Activated CD4-positive, alpha-beta T cell treated with anti-CD3 and anti-CD28 coated beads, Interleukin-2, amount 10 ng/mL, durations not matched to agents 24 days and 14 days (primary cell): ENCODE data around the gene ZNF831. TPM values are rescaled to one million over a fixed set of nuclear protein-coding genes. Genes with fewer than 3 reads are reported as not detected.

Source experiments
- DNase-seq: peaks from one replicate; pipeline ENCODE4 v3.0.0; 2022
- H3K27ac Mint-ChIP-seq: one replicate; pipeline ENCODE4 v1.8.0; 2022; ENCODE audit warnings: mild to moderate bottlenecking, mixed read lengths
- H3K27me3 Mint-ChIP-seq: one replicate; pipeline ENCODE4 v1.8.0; 2022; ENCODE audit warnings: mixed read lengths
- H3K36me3 Mint-ChIP-seq: one replicate; pipeline ENCODE4 v1.8.0; 2022; ENCODE audit warnings: low read depth, mild to moderate bottlenecking, mixed read lengths
- H3K4me1 Mint-ChIP-seq: one replicate; pipeline ENCODE4 v1.8.0; 2021; ENCODE audit warnings: mixed read lengths
- H3K4me3 Mint-ChIP-seq: one replicate; pipeline ENCODE4 v1.8.0; 2022; ENCODE audit warnings: mild to moderate bottlenecking, moderate library complexity, mixed read lengths
- H3K9me3 Mint-ChIP-seq: one replicate; pipeline ENCODE4 v1.8.0; 2021; ENCODE audit warnings: mixed read lengths
- intact Hi-C: fragments of 100-400 bp; cut with micrococcal nuclease; formaldehyde crosslinking; loops from one replicate; pipeline ENCODE4 v1.15.1; 2023
- total RNA-seq: library from RNA; stranded (reverse); gene quantifications from 2 replicates; pipeline ENCODE4 v1.2.3, GENCODE V29; 2022

The ZNF831 gene
- total RNA-seq, 1 donor from 2014 or later = 3.1 TPM

- H3K4me1 Mint-ChIP-seq = peaks cover 23% of the 10 kb centered on the region
- no peak overlapping the region for H3K27ac Mint-ChIP-seq
- peaks cover 28% of the 10 kb centered on the region for H3K36me3 Mint-ChIP-seq
- intact Hi-C loops = no loop called here
- peaks cover 11% of the 10 kb centered on the region for H3K9me3 Mint-ChIP-seq
- H3K4me3 Mint-ChIP-seq = no peak overlapping the region
- no peak for DNase-seq
- H3K27me3 Mint-ChIP-seq = peaks cover 1% of the 10 kb centered on the region
Observed at GRCh38 chr20:59184880-59185447, 21.3 kb downstream of the ZNF831 start.

DNA sequence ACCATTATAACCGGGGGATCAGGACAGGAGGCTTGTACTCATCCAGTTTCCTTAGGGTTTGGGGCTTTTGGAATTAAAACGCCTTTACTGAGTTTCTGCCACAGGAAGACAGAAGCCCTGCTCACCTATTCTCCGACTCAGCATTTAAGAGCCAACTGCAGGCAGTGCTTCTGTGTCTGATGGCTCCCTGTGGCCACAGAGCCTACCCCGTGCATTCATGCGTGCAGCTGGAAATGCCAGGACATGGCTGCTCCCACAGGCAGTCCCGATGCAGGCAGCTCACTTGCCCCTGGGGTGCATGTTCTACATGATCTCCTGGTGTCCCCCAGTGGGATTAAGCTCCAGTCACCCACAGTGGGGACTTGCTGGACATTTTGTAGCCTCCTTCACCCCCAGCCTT is 22.2 kb downstream of the ZNF831 start:
- H3K27ac Mint-ChIP-seq = no peak overlapping the region
- peaks cover 23% of the 10 kb centered on the region for H3K4me1 Mint-ChIP-seq
- intact Hi-C loops = no loop called here
- peaks cover 25% of the 10 kb centered on the region for H3K36me3 Mint-ChIP-seq
- no peak for DNase-seq
- peaks cover 1% of the 10 kb centered on the region for H3K27me3 Mint-ChIP-seq
- H3K9me3 Mint-ChIP-seq = peaks cover 11% of the 10 kb centered on the region
- no peak overlapping the region for H3K4me3 Mint-ChIP-seq

GRCh38 chr20:59190466-59190865 is 26.8 kb downstream of the ZNF831 start:
- intact Hi-C loops = no loop called here
- Mint-ChIP-seq H3K4me1 (no peaks in the 10 kb centered on the region), H3K4me3 (no peak overlapping the region), H3K9me3 (no peaks in the 10 kb centered on the region), H3K36me3 (no peaks in the 10 kb centered on the region), H3K27me3 (no peaks in the 10 kb centered on the region), H3K27ac (no peak overlapping the region)
- no peak for DNase-seq

GRCh38 chr20:59191036-59191755 is 27.6 kb downstream of the ZNF831 start:
- no peak for DNase-seq
- no peaks in the 10 kb centered on the region for H3K9me3 Mint-ChIP-seq
- intact Hi-C loops = no loop called here
- peaks cover 2% of the 10 kb centered on the region for H3K36me3 Mint-ChIP-seq
- H3K27ac Mint-ChIP-seq = no peak overlapping the region
- no peak overlapping the region for H3K4me3 Mint-ChIP-seq
- no peaks in the 10 kb centered on the region for H3K27me3 Mint-ChIP-seq
- no peaks in the 10 kb centered on the region for H3K4me1 Mint-ChIP-seq

- Mint-ChIP-seq H3K27ac (no peak overlapping the region), H3K9me3 (no peaks in the 10 kb centered on the region), H3K4me1 (no peaks in the 10 kb centered on the region), H3K27me3 (no peaks in the 10 kb centered on the region), H3K36me3 (peaks cover 6% of the 10 kb centered on the region), H3K4me3 (no peak overlapping the region)
- no peak for DNase-seq
- intact Hi-C loops = no loop called here
Observed at GRCh38 chr20:59191756-59192532, 28.3 kb downstream of the ZNF831 start.

GRCh38 chr20:59192533-59192896 is 28.9 kb downstream of the ZNF831 start:
- Mint-ChIP-seq H3K9me3 (no peaks in the 10 kb centered on the region), H3K4me3 (no peak overlapping the region), H3K4me1 (no peaks in the 10 kb centered on the region), H3K27me3 (no peaks in the 10 kb centered on the region), H3K36me3 (peaks cover 7% of the 10 kb centered on the region), H3K27ac (no peak overlapping the region)
- intact Hi-C loops = no loop called here
- DNase-seq = no peak

- H3K36me3 Mint-ChIP-seq = peaks cover 7% of the 10 kb centered on the region
- no peaks in the 10 kb centered on the region for H3K27me3 Mint-ChIP-seq
- no peak overlapping the region for H3K4me3 Mint-ChIP-seq
- no peak for DNase-seq
- H3K4me1 Mint-ChIP-seq = no peaks in the 10 kb centered on the region
- H3K27ac Mint-ChIP-seq = no peak overlapping the region
- intact Hi-C loops = no loop called here
- no peaks in the 10 kb centered on the region for H3K9me3 Mint-ChIP-seq
Observed at GRCh38 chr20:59193325-59193724, 29.7 kb downstream of the ZNF831 start.

DNA sequence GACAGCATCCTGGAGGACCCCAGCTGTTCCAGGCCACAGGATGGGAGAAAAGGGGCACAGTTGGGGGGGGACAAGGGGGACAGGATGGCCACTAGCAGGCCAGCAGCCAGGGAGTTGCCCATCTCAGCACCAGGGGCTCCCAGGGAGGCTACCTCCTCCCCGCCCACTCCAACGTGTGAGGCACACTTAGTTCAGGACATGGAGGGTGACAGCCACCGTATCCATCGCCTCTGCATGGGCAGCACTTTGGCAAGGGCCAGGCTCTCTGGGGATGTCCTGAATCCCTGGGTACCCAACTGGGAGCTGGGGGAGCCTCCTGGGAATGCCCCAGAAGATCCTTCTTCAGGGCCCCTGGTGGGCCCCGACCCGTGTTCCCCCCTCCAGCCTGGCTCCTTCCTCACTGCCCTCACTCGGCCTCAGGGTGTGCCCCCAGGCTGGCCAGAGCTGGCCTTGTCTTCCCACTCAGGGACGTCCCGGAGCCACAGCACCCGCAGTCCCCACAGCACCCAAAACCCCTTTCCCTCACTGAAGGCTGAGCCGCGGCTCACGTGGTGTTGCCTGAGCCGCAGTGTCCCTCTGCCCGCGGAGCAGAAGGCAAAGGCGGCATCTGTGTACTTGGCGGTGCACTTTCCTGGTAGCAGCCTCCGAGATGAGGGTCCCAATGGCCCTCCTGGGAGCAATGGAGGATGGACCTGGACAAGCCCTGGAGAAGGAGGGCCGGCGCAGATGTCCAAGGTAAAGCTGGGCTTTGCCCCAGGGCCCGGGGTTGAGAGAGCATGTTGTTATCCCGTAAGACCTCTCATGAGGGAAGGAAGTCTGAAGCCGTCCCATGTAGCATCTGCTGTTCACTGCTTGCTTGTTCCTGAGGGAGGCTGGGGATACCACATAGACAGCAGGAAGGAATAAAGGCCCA is 30.7 kb downstream of the ZNF831 start:
- Mint-ChIP-seq H3K27ac (no peak overlapping the region), H3K36me3 (peaks cover 12% of the 10 kb centered on the region), H3K9me3 (no peaks in the 10 kb centered on the region), H3K4me3 (no peak overlapping the region), H3K27me3 (no peaks in the 10 kb centered on the region), H3K4me1 (no peaks in the 10 kb centered on the region)
- no peak for DNase-seq
- intact Hi-C loops = no loop called here

GRCh38 chr20:59195316-59195993 is 31.8 kb downstream of the ZNF831 start:
- no peak overlapping the region for H3K27ac Mint-ChIP-seq
- DNase-seq = no peak
- peaks cover 21% of the 10 kb centered on the region for H3K36me3 Mint-ChIP-seq
- peaks cover 5% of the 10 kb centered on the region for H3K9me3 Mint-ChIP-seq
- no peaks in the 10 kb centered on the region for H3K27me3 Mint-ChIP-seq
- no peaks in the 10 kb centered on the region for H3K4me1 Mint-ChIP-seq
- no peak overlapping the region for H3K4me3 Mint-ChIP-seq
- intact Hi-C loops = no loop called here

GRCh38 chr20:59204165-59204894 is 40.7 kb downstream of the ZNF831 start:
- intact Hi-C loops = loop anchor here (10.0 kb wide), 1 partner anchor 80 kb away; no protein-coding TSS in a partner anchor
- Mint-ChIP-seq H3K27ac (no peak overlapping the region), H3K36me3 (peaks cover 14% of the 10 kb centered on the region), H3K27me3 (no peaks in the 10 kb centered on the region), H3K9me3 (peaks cover 8% of the 10 kb centered on the region), H3K4me3 (no peak overlapping the region), H3K4me1 (peaks cover 4% of the 10 kb centered on the region)
- DNase-seq = no peak

DNA sequence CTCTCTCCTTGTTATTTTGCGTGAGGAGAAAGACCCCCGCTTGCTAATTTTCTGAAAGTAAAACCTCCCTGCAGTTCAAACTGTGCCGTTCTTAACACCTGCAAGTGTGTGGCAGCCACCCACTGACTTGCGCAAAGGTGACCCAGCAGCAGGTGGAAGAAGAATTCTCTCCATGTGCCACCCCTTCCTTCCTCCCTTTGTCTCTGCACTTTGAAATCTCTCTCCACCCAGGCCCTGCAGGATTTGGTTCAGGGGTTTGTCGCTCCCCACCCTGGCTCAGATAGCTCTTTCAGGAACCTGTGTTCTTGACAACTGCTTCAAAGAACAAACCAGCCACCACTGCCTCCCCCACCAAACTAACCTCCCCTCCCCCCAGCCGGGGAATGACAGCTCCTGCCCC is 41.4 kb downstream of the ZNF831 start:
- no peak for DNase-seq
- H3K27me3 Mint-ChIP-seq = no peaks in the 10 kb centered on the region
- H3K4me1 Mint-ChIP-seq = peaks cover 4% of the 10 kb centered on the region
- no peak overlapping the region for H3K4me3 Mint-ChIP-seq
- peaks cover 5% of the 10 kb centered on the region for H3K9me3 Mint-ChIP-seq
- intact Hi-C loops = loop anchor here (5.0 to 10.0 kb wide), 2 partner anchors 43 to 80 kb away; partner anchors contain the start of gene ZNF831
- H3K36me3 Mint-ChIP-seq = peaks cover 8% of the 10 kb centered on the region
- H3K27ac Mint-ChIP-seq = no peak overlapping the region

GRCh38 chr20:59207235-59207634 is 43.6 kb downstream of the ZNF831 start:
- Mint-ChIP-seq H3K9me3 (no peaks in the 10 kb centered on the region), H3K36me3 (no peaks in the 10 kb centered on the region), H3K27ac (no peak overlapping the region), H3K4me1 (peaks cover 4% of the 10 kb centered on the region), H3K27me3 (no peaks in the 10 kb centered on the region), H3K4me3 (no peak overlapping the region)
- no peak for DNase-seq
- intact Hi-C loops = loop anchor here (1.0 to 10.0 kb wide), 3 partner anchors 45 to 119 kb away; partner anchors contain the start of gene ZNF831
